HG02973 (cell line): ENCODE measurements around the gene SAMD4B.

Source experiments
- ATAC-seq: cut with Tn5 transposase; IDR thresholded peaks from one replicate; pipeline ENCODE4 v1.9.1; 2021; ENCODE audit warnings: moderate library complexity; ENCODE audit not compliant: unreplicated experiment

The SAMD4B gene

DNA sequence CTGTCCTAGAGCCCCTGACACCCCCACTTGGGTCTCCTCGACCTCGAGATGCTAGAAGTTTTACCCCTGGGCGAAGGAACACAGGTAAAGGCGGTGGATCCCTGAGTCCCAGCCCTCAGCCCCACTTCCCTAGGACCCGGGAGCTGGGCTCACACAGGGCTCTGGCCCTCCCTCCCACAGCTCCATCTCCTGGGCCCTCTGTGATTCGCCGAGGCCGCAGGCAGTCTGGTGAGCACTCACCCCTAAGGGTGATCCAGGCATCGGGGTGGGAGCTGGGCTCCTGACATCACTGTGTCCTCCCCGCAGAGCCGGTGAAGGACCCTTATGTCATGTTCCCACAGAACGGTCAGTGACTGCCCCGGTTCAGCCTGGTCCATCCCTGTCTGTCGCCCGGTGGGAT, 78.5 kb downstream of the SAMD4B start:
- ATAC-seq, result no peak

GRCh38 chr19:39422020-39422419, 79.8 kb downstream of the SAMD4B start:
- ATAC-seq, result no peak

DNA sequence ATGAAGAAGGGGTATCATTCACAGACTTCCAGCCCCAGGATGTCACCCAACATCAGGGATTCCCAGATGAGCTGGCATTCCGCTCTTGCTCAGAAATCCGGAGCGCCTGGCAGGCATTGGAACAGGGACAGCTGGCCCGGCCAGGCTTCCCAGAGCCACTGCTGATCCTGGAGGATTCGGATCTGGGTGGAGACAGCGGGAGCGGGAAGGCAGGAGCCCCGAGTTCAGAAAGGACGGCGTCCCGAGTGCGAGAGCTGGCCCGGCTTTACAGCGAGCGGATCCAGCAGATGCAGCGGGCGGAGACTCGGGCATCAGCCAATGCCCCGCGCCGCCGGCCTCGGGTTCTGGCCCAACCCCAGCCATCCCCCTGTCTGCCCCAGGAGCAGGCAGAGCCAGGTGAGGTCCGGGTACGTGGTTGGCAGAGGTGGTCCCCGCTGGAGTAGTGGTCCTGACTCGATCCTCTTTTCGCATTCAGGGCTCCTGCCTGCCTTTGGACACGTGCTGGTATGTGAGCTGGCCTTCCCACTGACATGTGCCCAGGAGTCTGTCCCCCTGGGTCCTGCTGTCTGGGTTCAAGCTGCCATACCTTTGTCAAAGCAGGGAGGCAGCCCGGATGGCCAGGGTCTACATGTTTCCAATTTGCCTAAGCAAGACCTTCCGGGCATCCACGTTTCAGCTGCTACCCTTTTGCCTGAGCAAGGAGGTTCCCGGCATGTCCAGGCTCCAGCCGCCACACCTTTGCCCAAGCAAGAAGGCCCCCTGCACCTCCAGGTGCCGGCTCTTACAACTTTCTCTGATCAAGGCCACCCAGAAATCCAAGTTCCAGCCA, 81.3 kb downstream of the SAMD4B start:
- no peak for ATAC-seq

GRCh38 chr19:39424934-39425333, 82.7 kb downstream of the SAMD4B start:
- ATAC-seq, result no peak

DNA sequence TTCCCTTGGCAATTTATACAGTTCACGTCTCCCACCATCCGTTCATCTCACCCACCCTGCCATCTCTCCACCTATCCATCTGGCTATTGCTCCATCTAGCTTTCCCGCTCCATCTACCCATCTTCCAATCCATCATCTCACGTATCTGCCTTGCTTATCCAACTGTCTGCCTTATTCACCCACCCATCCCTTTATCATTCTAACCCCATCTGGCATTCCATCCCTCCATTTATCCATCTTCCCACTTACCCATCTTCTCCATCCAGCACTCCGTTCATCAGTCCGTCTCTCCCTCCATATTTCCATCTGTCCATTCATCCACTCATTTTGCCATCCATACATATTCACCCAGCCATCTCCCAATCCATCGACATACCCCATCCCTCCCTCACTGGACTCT, 83.5 kb downstream of the SAMD4B start:
- ATAC-seq, result no peak

GRCh38 chr19:39426170-39426569, 83.9 kb downstream of the SAMD4B start:
- ATAC-seq, result no peak

- no peak for ATAC-seq
These were observed 85.5 kb downstream of the SAMD4B start for GRCh38 chr19:39427707-39428106.

GRCh38 chr19:39428283-39429112, 86.3 kb downstream of the SAMD4B start:
- no peak for ATAC-seq

DNA sequence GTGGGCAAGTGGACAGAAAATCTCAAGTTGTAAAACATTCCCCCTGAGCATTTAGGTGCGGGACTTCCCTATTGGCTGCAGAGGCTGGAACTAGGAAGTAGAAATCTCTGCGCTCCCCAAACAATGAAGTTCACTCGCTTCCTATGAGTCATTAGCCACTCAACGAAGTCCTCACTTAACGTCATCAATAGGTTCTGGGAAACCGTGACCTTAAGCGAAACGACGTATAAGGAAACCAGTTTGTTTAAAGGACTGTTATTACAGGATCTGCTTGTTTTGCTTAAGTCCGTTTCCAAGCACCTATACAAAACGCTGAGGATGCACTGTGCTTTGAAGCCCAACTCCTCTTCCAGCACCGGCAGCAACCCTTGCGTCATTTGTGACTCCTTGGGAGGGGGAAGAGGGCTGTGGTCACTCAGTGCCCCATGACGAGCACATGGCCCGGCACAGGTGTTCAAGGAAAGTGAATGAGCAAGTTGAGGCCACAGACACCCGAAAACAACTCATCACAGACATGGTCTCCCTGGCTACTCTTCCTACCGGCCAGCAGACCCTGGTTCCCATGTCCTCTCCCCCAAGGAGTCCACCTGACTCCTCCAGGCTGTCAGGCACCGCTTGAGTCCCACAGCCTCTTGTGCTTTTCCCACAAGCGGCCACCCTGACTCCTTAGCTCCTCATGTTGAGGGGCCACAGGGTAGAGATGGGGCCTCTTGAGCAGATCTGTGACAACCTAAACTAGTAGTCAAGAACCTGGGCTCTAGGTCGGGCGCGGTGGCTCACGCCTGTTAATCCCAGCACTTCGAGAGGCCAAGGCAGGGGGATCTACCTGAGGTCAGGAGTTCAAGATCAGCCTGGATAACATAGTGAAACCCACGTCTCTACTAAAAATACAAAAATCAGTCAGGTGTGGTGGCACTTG, 88.7 kb downstream of the SAMD4B start:
- ATAC-seq, result peak; percentile 43

DNA sequence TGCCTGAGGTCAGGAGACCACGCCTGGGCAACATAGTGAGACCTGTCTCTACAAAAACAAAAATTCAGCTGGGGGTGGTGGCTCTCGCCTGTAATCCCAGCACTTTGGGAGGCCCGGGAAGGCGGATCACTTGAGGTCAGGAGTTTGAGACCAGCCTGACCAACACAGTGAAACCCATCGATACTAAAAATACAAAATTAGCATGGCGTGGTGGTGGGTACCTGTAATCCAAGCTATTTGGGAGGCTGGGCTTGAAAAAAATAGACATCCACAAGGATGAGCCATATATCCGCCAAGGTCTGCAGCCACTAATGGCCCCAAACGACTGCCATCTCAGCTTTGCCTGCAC, 90.4 kb downstream of the SAMD4B start:
- ATAC-seq, result no peak

DNA sequence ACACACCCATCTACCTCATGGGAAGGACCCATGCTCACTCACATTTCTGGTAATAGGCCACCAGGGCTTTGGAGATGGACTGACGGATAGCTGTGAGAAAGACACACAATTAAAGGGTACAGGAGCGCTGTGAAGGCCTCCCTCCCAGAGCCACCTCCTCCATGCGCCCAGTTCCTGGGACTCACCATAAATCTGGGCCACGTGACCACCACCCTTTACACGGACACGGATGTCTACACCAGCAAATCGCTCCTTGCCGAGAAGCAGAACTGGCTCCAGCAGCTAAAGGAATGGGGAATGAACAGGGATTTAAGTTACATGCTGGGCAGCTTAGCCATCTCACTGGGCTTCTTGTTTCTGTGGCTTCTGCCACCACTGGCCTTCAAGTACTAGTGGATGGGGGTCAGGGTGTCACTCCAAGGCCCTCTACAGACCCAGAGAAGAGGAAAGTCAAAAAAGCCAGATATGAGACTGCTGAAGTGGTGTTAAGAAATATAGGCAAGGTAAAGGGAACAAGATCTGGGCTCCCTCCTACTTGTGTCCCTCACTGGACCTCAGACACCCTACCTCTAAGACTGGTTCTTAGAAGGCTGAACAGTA, 91.4 kb downstream of the SAMD4B start:
- ATAC-seq, result no peak

GRCh38 chr19:39434123-39435076, 92.2 kb downstream of the SAMD4B start:
- no peak for ATAC-seq
